GM19240 (cell line): Measurements from ENCODE around the gene F8.
A peak's percentile ranks its signal among the peaks of the same experiment; 100 is the strongest.

Experiments
- DNase-seq: peaks from one replicate; pipeline ENCODE4 v3.0.0; 2011; ENCODE audit warnings: low spot score; ENCODE audit not compliant: insufficient read length

The F8 gene

GRCh38 chrX:155022585-155022984 lies at the start of gene F8:
TSS of gene F8 (minus strand) at chrX:155022723. CDS start at chrX:155022552, 171 bp downstream.
- no peak for DNase-seq

GRCh38 chrX:155071694-155072280 lies 49.3 kb upstream of the F8 start:
- no peak for DNase-seq

- peak; percentile 56 for DNase-seq
Observed at GRCh38 chrX:155070975-155071693, 48.6 kb upstream of the F8 start, which contains the start of the genes BRCC3, CMC4 and MTCP1. TSS of gene BRCC3 (plus strand) at chrX:155071508. CDS start at chrX:155071528, 20 bp downstream. TSS of gene CMC4 (minus strand) at chrX:155071136. CDS start at chrX:155064023, 7,113 bp downstream. TSS of gene MTCP1 (minus strand) at chrX:155071136. CDS start at chrX:155066010, 5,126 bp downstream.

- DNase-seq: no peak
Observed at GRCh38 chrX:155070663-155070974, 48.1 kb upstream of the F8 start.

- no peak for DNase-seq
Observed at GRCh38 chrX:155070038-155070437, 47.5 kb upstream of the F8 start.

- no peak for DNase-seq
Observed at GRCh38 chrX:155069414-155069813, 46.9 kb upstream of the F8 start.

GRCh38 chrX:155068165-155068564 lies 45.6 kb upstream of the F8 start:
- no peak for DNase-seq

GRCh38 chrX:155065035-155065734 lies 42.7 kb upstream of the F8 start:
- no peak for DNase-seq

- no peak for DNase-seq
Observed at GRCh38 chrX:155061760-155062159, 39.2 kb upstream of the F8 start.

GRCh38 chrX:155056877-155057792 lies 34.6 kb upstream of the F8 start:
- DNase-seq: no peak

- DNase-seq: no peak
Observed at GRCh38 chrX:155056471-155056870, 33.9 kb upstream of the F8 start.

- DNase-seq: no peak
Observed at GRCh38 chrX:155055494-155055893, 33.0 kb upstream of the F8 start.

GRCh38 chrX:155054255-155054654 lies 31.7 kb upstream of the F8 start:
- no peak for DNase-seq

GRCh38 chrX:155053656-155054055 lies 31.1 kb upstream of the F8 start:
- DNase-seq: no peak

- no peak for DNase-seq
Observed at GRCh38 chrX:155052738-155053498, 30.4 kb upstream of the F8 start.

- no peak for DNase-seq
Observed at GRCh38 chrX:155048977-155049619, 26.6 kb upstream of the F8 start.

GRCh38 chrX:155046811-155047528 lies 24.4 kb upstream of the F8 start:
- no peak for DNase-seq

GRCh38 chrX:155046129-155046810 lies 23.7 kb upstream of the F8 start:
- DNase-seq: no peak

GRCh38 chrX:155035688-155036087 lies 13.2 kb upstream of the F8 start:
- no peak for DNase-seq
